GM12878 (cell line): ENCODE measurements around the gene ASB3.

Experiments used
- CTCF ChIP-seq, 3 experiments: IDR thresholded peaks in 2 of 3; conservative IDR thresholded peaks in 1 of 3; 2 replicates each; pipeline ENCODE4 v1.5.1; 2011; ENCODE audit warnings: low read depth in 3 of 3, low read length in 3 of 3, mild to moderate bottlenecking in 3 of 3, control low read depth in 2 of 3, moderate library complexity in 2 of 3, inconsistent platforms in 1 of 3, mixed read lengths in 1 of 3; ENCODE audit not compliant: control insufficient read depth in 2 of 3, insufficient read depth in 1 of 3; ENCODE audit errors: extremely low read depth in 1 of 3
- POLR2AphosphoS5 ChIP-seq: IDR thresholded peaks from 2 replicates; pipeline ENCODE4 v1.6.1; 2011; ENCODE audit warnings: mild to moderate bottlenecking, low read length, inconsistent platforms
- SP1 ChIP-seq: IDR thresholded peaks from one replicate; pipeline ENCODE4 v1.6.1; 2011; ENCODE audit warnings: low read depth, low read length

GRCh38 chr2:53777134-53777533 lies 9.6 kb downstream of the ASB3 start:
- TF ChIP-seq POLR2AphosphoS5, result no peak
- TF ChIP-seq CTCF (IDR thresholded peaks at IDR 0.05 in 2 of 3, conservative IDR thresholded peaks at IDR 0.05 in 1 of 3; ENCODE audit: control insufficient read depth in 2 of 3, extremely low read depth in 1 of 3, insufficient read depth in 1 of 3, low read depth in 3 of 3, low read length in 3 of 3), result no peak
- no peak for TF ChIP-seq SP1
